Testis (tissue), 3 donors: ENCODE data around the gene AFAP1. TPM values are rescaled to one million over a fixed set of nuclear protein-coding genes. Genes with fewer than 3 reads are reported as not detected.

Source experiments
- DNase-seq: peaks from one replicate; pipeline ENCODE4 v3.0.0-alpha.2; 2019
- H3K27ac ChIP-seq, 2 donors: fragments of 200-600 bp; sonication (generic); one replicate each; pipeline ENCODE4 v1.5.1; 2019
- H3K27me3 ChIP-seq: fragments of 200-600 bp; sonication (generic); one replicate; pipeline ENCODE4 v1.5.1; 2019
- H3K36me3 ChIP-seq: fragments of 200-600 bp; sonication (generic); one replicate; pipeline ENCODE4 v1.5.1; 2017; ENCODE audit warnings: low read depth; ENCODE audit errors: missing control alignments
- H3K4me1 ChIP-seq: fragments of 200-600 bp; sonication (generic); one replicate; pipeline ENCODE4 v1.5.1; 2019
- H3K4me3 ChIP-seq, 2 donors: fragments of 200-600 bp; sonication (generic); one replicate each; pipeline ENCODE4 v1.5.1; 2017 to 2019
- H3K9me3 ChIP-seq: fragments of 200-600 bp; sonication (generic); one replicate; pipeline ENCODE4 v1.5.1; 2017
- CTCF ChIP-seq, 3 experiments: fragments of 450-650 bp in 2 of 3; fragments of 200-600 bp in 1 of 3; sonication (generic) in 1 of 3; IDR thresholded peaks; one replicate each; pipeline ENCODE4 v1.5.1; 2016 to 2019; ENCODE audit warnings: antibody characterized with exemption in 3 of 3, mild to moderate bottlenecking in 2 of 3, moderate library complexity in 1 of 3
- POLR2A ChIP-seq: fragments of 450-650 bp; IDR thresholded peaks from one replicate; pipeline ENCODE4 v1.6.1; 2017; ENCODE audit warnings: antibody characterized with exemption, mild to moderate bottlenecking, moderate library complexity
- WGBS, 2 donors: methylation state at CpG; one replicate each; pipeline ENCODE4 v1.1.5; 2018; 5-methylcytosine and 5-hydroxymethylcytosine counted together
- intact Hi-C: fragments of 100-400 bp; cut with DNase I; formaldehyde crosslinking; loops from one replicate; pipeline ENCODE4 v1.15.1; 2023; ENCODE audit warnings: low total_unique reads
- polyA plus RNA-seq: library from polyadenylated mRNA; stranded (reverse); fragments of 350-450 nt; fragmentation: Illumina TruSeq; extraction: RNeasy Lipid Tissue Mini Kit (QIAGEN cat#74804); gene quantifications from one replicate; pipeline ENCODE4 v1.2.3, GENCODE V29; 2014; ENCODE audit warnings: low read depth, low replicate concordance; ENCODE audit not compliant: insufficient read depth
- total RNA-seq, 2 donors: library from RNA; depleted of rRNA; stranded (reverse); fragments of >200 nt; gene quantifications; one replicate each; pipeline ENCODE4 v1.2.3, GENCODE V29; 2016

AFAP1 gene
- total and polyA plus RNA-seq, 3 donors from 2014 or later: 23.1 to 52.4 (median 51.4) TPM

GRCh38 chr4:7710576-7711306, 228.9 kb downstream of the AFAP1 start:
- Histone ChIP-seq H3K4me3 (no peak overlapping the region), H3K4me1 (peaks cover 3% of the 10 kb centered on the region), H3K27me3 (no peaks in the 10 kb centered on the region), H3K9me3 (no peaks in the 10 kb centered on the region), H3K27ac (no peak overlapping the region), H3K36me3 (no peaks in the 10 kb centered on the region)
- TF ChIP-seq CTCF (IDR thresholded peaks at IDR 0.05) (no peak), POLR2A (no peak)
- DNase-seq: no peak
- WGBS, 2 donors: 89 to 94% methylated on average over 14 to 21 of the region's 21 CpGs
- intact Hi-C loops: no loop called here

GRCh38 chr4:7710126-7710525, 229.5 kb downstream of the AFAP1 start:
- no peak for DNase-seq
- no peaks in the 10 kb centered on the region for H3K9me3 ChIP-seq
- 93 to 94% methylated on average over 5 to 11 of the region's 11 CpGs for WGBS, 2 donors
- H3K36me3 ChIP-seq: no peaks in the 10 kb centered on the region
- TF ChIP-seq POLR2A: no peak
- no peak for TF ChIP-seq CTCF (IDR thresholded peaks at IDR 0.05)
- H3K4me1 ChIP-seq: peaks cover 9% of the 10 kb centered on the region
- no peak overlapping the region for H3K27ac ChIP-seq
- intact Hi-C loops: no loop called here
- no peak overlapping the region for H3K4me3 ChIP-seq
- H3K27me3 ChIP-seq: no peaks in the 10 kb centered on the region

GRCh38 chr4:7709431-7709830, 230.2 kb downstream of the AFAP1 start:
- 93 to 94% methylated on average over 6 of the region's 6 CpGs for WGBS, 2 donors
- intact Hi-C loops: no loop called here
- DNase-seq: no peak
- no peaks in the 10 kb centered on the region for H3K9me3 ChIP-seq
- H3K27ac ChIP-seq: no peak overlapping the region
- no peak overlapping the region for H3K4me3 ChIP-seq
- no peaks in the 10 kb centered on the region for H3K36me3 ChIP-seq
- TF ChIP-seq POLR2A: no peak
- TF ChIP-seq CTCF (IDR thresholded peaks at IDR 0.05): no peak
- H3K27me3 ChIP-seq: no peaks in the 10 kb centered on the region
- H3K4me1 ChIP-seq: peaks cover 9% of the 10 kb centered on the region

GRCh38 chr4:7708981-7709380, 230.7 kb downstream of the AFAP1 start:
- Histone ChIP-seq H3K27me3 (no peaks in the 10 kb centered on the region), H3K9me3 (no peaks in the 10 kb centered on the region), H3K36me3 (no peaks in the 10 kb centered on the region), H3K4me1 (peaks cover 9% of the 10 kb centered on the region), H3K4me3 (no peak overlapping the region), H3K27ac (no peak overlapping the region)
- intact Hi-C loops: no loop called here
- peak; percentile 23 for DNase-seq
- no peak for TF ChIP-seq POLR2A
- TF ChIP-seq CTCF (IDR thresholded peaks at IDR 0.05): no peak
- 56 to 57% methylated on average over 3 to 15 of the region's 15 CpGs for WGBS, 2 donors

Other genes starting within 250 kb of the AFAP1 start
- gene ABLIM2, start 219.0 kb upstream of the AFAP1 start, total RNA-seq: 1 to 10 TPM; 5.2 to 6.9 TPM
- 7.5 TPM for gene ABLIM2, start 219.0 kb upstream of the AFAP1 start, polyA plus RNA-seq